HG03025 (cell line): Measurements from ENCODE around the gene MMAA.

Experiments used
- ATAC-seq: cut with Tn5 transposase; IDR thresholded peaks from one replicate; pipeline ENCODE4 v1.9.1; 2021; ENCODE audit warnings: mild to moderate bottlenecking, moderate library complexity; ENCODE audit not compliant: unreplicated experiment, low FRiP score

The MMAA gene

GRCh38 chr4:145703850-145704497 is 84.8 kb downstream of the MMAA start:
- no peak for ATAC-seq

- no peak for ATAC-seq
Observed at GRCh38 chr4:145709336-145709735, 90.2 kb downstream of the MMAA start.
